K562 (cell line): ENCODE measurements around the gene STIL. TPM values are rescaled to one million over a fixed set of nuclear protein-coding genes. Genes with fewer than 3 reads are reported as not detected.
A peak's percentile ranks its signal among the peaks of the same experiment; 100 is the strongest.

Source experiments
- ESRRB ChIP-seq: fragments of 250-450 bp; sonication (Bioruptor Pico); IDR thresholded peaks from 2 replicates; pipeline ENCODE4 v1.5.0; 2020; ENCODE audit warnings: mild to moderate bottlenecking, moderate library complexity, borderline replicate concordance
- FUS ChIP-seq: fragments of 200-400 bp; formaldehyde crosslinking; optimal IDR thresholded peaks from 2 replicates; pipeline ENCODE3; 2017; ENCODE audit warnings: low read depth, low read length
- HMG20B ChIP-seq: fragments of 250-450 bp; sonication (Bioruptor Pico); IDR thresholded peaks from 2 replicates; pipeline ENCODE4 v1.5.0; 2021; ENCODE audit warnings: mild to moderate bottlenecking
- LCOR ChIP-seq: sonication (generic); formaldehyde crosslinking; IDR thresholded peaks from 2 replicates; pipeline ENCODE4 v1.8.0; 2022; ENCODE audit warnings: mild to moderate bottlenecking, missing genetic modification reagents
- NCOR1 ChIP-seq: fragments of 450-650 bp; IDR thresholded peaks from 2 replicates; pipeline ENCODE4 v1.6.1; 2016; ENCODE audit warnings: mild to moderate bottlenecking, moderate library complexity
- NFIX ChIP-seq: fragments of 250-450 bp; sonication (Bioruptor Pico); IDR thresholded peaks from 2 replicates; pipeline ENCODE4 v1.4.0; 2020; ENCODE audit warnings: low read depth, mild to moderate bottlenecking, moderate library complexity
- RB1 ChIP-seq: fragments of 450-650 bp; IDR thresholded peaks from 2 replicates; pipeline ENCODE4 v1.6.1; 2017; ENCODE audit warnings: low read depth, mild to moderate bottlenecking
- SMAD4 ChIP-seq: fragments of 250-450 bp; sonication (Bioruptor Pico); conservative IDR thresholded peaks from 2 replicates; pipeline ENCODE4 v1.8.0; 2021; ENCODE audit warnings: inconsistent platforms, mild to moderate bottlenecking, moderate library complexity
- ZBTB1 ChIP-seq: sonication (generic); formaldehyde crosslinking; IDR thresholded peaks from 2 replicates; pipeline ENCODE4 v1.8.1; 2023; ENCODE audit warnings: missing genetic modification reagents, low read depth, mild to moderate bottlenecking, borderline replicate concordance
- ZNF551 ChIP-seq: fragments of 250-450 bp; sonication (Bioruptor Pico); IDR thresholded peaks from 2 replicates; pipeline ENCODE4 v1.5.0; 2021; ENCODE audit warnings: mild to moderate bottlenecking, moderate library complexity
- polyA plus RNA-seq, 8 experiments: library from polyadenylated mRNA; depleted of rRNA in 4 of 8; stranded (reverse) in 5 of 8; unstranded in 3 of 8; fragments of >200 nt; fragmentation: Nextera tagmentation in 2 of 8; fragmentation: Illumina TruSeq in 1 of 8; extraction: Ambion mirVana in 2 of 8; extraction: Trizol in 1 of 8; gene quantifications; 2 replicates each; pipeline versions ENCODE4 v1.2.1 to v1.2.3, GENCODE V29; 2011 to 2014; ENCODE audit warnings: inconsistent platforms in 1 of 8, missing spikeins in 1 of 8
- total RNA-seq, 7 experiments: library from RNA; depleted of rRNA in 6 of 7; stranded (reverse); fragments of >200 nt in 6 of 7; fragmentation: Illumina TruSeq in 2 of 7; extraction: Trizol in 2 of 7; gene quantifications; 2 replicates each; pipeline versions ENCODE4 v1.2.1 to v1.2.3, GENCODE V29; 2011 to 2021; ENCODE audit warnings: low replicate concordance in 1 of 7
- TF ChIP-seq, protein P1 (sequence below), 2 experiments: fragments of 450-650 bp in 1 of 2; IDR thresholded peaks; 2 replicates each; pipeline ENCODE4 v1.6.1; 2011 to 2017; ENCODE audit warnings: low read depth in 2 of 2, antibody characterized with exemption in 1 of 2, borderline replicate concordance in 1 of 2, low read length in 1 of 2, mild to moderate bottlenecking in 1 of 2, mixed read lengths in 1 of 2; ENCODE audit not compliant: control insufficient read depth in 1 of 2
- TF ChIP-seq, protein P2 (sequence below): sonication (generic); formaldehyde crosslinking; IDR thresholded peaks from 2 replicates; pipeline ENCODE4 v1.8.1; 2023; ENCODE audit warnings: mild to moderate bottlenecking, missing genetic modification reagents
- TF ChIP-seq, protein P3 (sequence below), 3 experiments: fragments of 200-800 bp in 1 of 3; sonication (Bioruptor generic) in 1 of 3; sonication (generic) in 1 of 3; formaldehyde crosslinking in 1 of 3; IDR thresholded peaks; 2 replicates each; pipeline versions ENCODE4 v1.6.1 to v1.8.0; 2016 to 2022; ENCODE audit warnings: mild to moderate bottlenecking in 2 of 3, missing compliant biosample characterization in 2 of 3, missing genetic modification characterization in 2 of 3, missing genetic modification reagents in 1 of 3
- TF ChIP-seq, protein P4 (sequence below): fragments of 250-450 bp; sonication (Bioruptor Pico); IDR thresholded peaks from 2 replicates; pipeline ENCODE4 v1.8.0; 2021; ENCODE audit warnings: mild to moderate bottlenecking, moderate library complexity
- TF ChIP-seq, protein P5 (sequence below), 2 experiments: fragments of 250-450 bp in 1 of 2; fragments of 450-650 bp in 1 of 2; sonication (Bioruptor Pico) in 1 of 2; IDR thresholded peaks; 2 replicates each; pipeline versions ENCODE4 v1.6.1 to v1.8.0; 2016 to 2021; ENCODE audit warnings: mild to moderate bottlenecking in 2 of 2, moderate library complexity in 2 of 2, missing compliant biosample characterization in 1 of 2, missing genetic modification characterization in 1 of 2

Gene STIL
- total and polyA plus RNA-seq, 9 of the 15 experiments (the other 6 are each of a cell fraction or from before 2014, with no cell fraction given) = 10.5 to 77.4 (median 39.6) TPM

DNA sequence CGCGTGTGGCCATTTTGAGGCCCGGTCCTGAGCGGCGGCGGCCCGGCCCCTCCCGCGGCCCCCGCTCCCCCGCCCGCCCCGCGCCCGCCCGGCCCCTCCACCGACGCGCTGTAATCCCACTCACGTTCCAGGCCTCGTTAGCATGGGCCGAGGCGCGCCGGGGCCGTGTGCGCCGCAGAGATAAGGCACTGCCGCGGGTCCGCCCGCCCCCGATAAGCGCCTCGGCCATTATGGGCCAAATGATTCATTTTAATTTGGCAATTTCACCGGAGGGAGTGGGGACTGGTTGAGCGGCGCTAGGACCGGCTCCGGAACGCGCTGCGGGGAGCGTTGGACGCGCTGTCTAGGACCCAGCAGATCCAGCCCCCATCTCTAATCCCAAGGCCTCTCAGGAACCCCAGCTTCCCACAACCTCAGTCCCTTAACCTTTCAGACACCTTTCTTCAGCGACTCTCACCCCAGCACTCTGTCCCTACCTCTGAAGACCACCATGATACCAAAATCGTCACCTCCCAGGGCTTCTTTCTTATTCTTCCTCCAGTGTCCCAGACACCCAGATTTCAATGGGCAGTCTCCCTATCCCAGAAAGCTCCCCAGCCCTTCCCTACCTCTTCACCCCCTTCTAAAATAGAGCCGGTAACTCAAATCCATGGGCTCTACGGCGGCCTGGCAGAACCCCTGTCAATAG lies 81.6 kb downstream of the STIL start, which contains the start of gene TAL1 (continued):
- TF ChIP-seq, protein P1, sequence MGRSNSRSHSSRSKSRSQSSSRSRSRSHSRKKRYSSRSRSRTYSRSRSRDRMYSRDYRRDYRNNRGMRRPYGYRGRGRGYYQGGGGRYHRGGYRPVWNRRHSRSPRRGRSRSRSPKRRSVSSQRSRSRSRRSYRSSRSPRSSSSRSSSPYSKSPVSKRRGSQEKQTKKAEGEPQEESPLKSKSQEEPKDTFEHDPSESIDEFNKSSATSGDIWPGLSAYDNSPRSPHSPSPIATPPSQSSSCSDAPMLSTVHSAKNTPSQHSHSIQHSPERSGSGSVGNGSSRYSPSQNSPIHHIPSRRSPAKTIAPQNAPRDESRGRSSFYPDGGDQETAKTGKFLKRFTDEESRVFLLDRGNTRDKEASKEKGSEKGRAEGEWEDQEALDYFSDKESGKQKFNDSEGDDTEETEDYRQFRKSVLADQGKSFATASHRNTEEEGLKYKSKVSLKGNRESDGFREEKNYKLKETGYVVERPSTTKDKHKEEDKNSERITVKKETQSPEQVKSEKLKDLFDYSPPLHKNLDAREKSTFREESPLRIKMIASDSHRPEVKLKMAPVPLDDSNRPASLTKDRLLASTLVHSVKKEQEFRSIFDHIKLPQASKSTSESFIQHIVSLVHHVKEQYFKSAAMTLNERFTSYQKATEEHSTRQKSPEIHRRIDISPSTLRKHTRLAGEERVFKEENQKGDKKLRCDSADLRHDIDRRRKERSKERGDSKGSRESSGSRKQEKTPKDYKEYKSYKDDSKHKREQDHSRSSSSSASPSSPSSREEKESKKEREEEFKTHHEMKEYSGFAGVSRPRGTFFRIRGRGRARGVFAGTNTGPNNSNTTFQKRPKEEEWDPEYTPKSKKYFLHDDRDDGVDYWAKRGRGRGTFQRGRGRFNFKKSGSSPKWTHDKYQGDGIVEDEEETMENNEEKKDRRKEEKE (IDR thresholded peaks at IDR 0.05; ENCODE audit: borderline replicate concordance in 1 of 2, control insufficient read depth in 1 of 2, low read depth in 2 of 2, low read length in 1 of 2) = no peak
- TF ChIP-seq SMAD4 (CRISPR knock-in tag) (peak; percentile 98), NCOR1 (peak; percentile 99), LCOR (peak; percentile 96), RB1 (peak; percentile 96), NFIX (no peak), ZBTB1 (CRISPR knock-in tag) (no peak; the same call in 1 of the 2 replicates), ZNF551 (CRISPR knock-in tag) (no peak), HMG20B (CRISPR knock-in tag) (no peak), FUS (no peak), ESRRB (no peak)
- TF ChIP-seq, protein P2, sequence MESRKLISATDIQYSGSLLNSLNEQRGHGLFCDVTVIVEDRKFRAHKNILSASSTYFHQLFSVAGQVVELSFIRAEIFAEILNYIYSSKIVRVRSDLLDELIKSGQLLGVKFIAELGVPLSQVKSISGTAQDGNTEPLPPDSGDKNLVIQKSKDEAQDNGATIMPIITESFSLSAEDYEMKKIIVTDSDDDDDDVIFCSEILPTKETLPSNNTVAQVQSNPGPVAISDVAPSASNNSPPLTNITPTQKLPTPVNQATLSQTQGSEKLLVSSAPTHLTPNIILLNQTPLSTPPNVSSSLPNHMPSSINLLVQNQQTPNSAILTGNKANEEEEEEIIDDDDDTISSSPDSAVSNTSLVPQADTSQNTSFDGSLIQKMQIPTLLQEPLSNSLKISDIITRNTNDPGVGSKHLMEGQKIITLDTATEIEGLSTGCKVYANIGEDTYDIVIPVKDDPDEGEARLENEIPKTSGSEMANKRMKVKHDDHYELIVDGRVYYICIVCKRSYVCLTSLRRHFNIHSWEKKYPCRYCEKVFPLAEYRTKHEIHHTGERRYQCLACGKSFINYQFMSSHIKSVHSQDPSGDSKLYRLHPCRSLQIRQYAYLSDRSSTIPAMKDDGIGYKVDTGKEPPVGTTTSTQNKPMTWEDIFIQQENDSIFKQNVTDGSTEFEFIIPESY (CRISPR knock-in tag) = peak; percentile 30; the same call in 1 of the 2 replicates
- TF ChIP-seq, protein P3, sequence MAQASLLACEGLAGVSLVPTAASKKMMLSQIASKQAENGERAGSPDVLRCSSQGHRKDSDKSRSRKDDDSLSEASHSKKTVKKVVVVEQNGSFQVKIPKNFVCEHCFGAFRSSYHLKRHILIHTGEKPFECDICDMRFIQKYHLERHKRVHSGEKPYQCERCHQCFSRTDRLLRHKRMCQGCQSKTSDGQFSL (CRISPR knock-in tag; IDR thresholded peaks at IDR 0.05) = no peak
- TF ChIP-seq, protein P3 (tag; IDR thresholded peaks at IDR 0.05) = peak in 1 of 2 experiments; percentile 93; a peak in 2 of 4 replicates
- TF ChIP-seq, protein P4, sequence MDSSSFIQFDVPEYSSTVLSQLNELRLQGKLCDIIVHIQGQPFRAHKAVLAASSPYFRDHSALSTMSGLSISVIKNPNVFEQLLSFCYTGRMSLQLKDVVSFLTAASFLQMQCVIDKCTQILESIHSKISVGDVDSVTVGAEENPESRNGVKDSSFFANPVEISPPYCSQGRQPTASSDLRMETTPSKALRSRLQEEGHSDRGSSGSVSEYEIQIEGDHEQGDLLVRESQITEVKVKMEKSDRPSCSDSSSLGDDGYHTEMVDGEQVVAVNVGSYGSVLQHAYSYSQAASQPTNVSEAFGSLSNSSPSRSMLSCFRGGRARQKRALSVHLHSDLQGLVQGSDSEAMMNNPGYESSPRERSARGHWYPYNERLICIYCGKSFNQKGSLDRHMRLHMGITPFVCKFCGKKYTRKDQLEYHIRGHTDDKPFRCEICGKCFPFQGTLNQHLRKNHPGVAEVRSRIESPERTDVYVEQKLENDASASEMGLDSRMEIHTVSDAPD (CRISPR knock-in tag) = peak; percentile 88
- TF ChIP-seq, protein P5, sequence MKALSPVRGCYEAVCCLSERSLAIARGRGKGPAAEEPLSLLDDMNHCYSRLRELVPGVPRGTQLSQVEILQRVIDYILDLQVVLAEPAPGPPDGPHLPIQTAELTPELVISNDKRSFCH (CRISPR knock-in tag; IDR thresholded peaks at IDR 0.05) = no peak
- TF ChIP-seq, protein P5 (tag; IDR thresholded peaks at IDR 0.05) = peak; percentile 73; the same call in 1 of the 2 replicates
